GM18868 (cell line): ENCODE measurements around the gene TBC1D22A.

Source experiments
- ATAC-seq: cut with Tn5 transposase; IDR thresholded peaks from one replicate; pipeline ENCODE4 v1.9.1; 2021; ENCODE audit warnings: mild to moderate bottlenecking, moderate library complexity; ENCODE audit not compliant: unreplicated experiment

Gene TBC1D22A

GRCh38 chr22:46875089-46875488 is 112.6 kb downstream of the TBC1D22A start:
- no peak for ATAC-seq

GRCh38 chr22:46876357-46876934 is 114.0 kb downstream of the TBC1D22A start:
- ATAC-seq = no peak

GRCh38 chr22:46878191-46878948 is 115.9 kb downstream of the TBC1D22A start:
- ATAC-seq = no peak

- no peak for ATAC-seq
These were observed 116.6 kb downstream of the TBC1D22A start for GRCh38 chr22:46879083-46879482.

- no peak for ATAC-seq
These were observed 119.1 kb downstream of the TBC1D22A start for GRCh38 chr22:46881373-46882118.

GRCh38 chr22:46883092-46883910 is 120.9 kb downstream of the TBC1D22A start:
- ATAC-seq = no peak

- no peak for ATAC-seq
These were observed 121.9 kb downstream of the TBC1D22A start for GRCh38 chr22:46884365-46884764.

- no peak for ATAC-seq
These were observed 125.5 kb downstream of the TBC1D22A start for GRCh38 chr22:46887978-46888377.

GRCh38 chr22:46890819-46891218 is 128.4 kb downstream of the TBC1D22A start:
- ATAC-seq = no peak

GRCh38 chr22:46891382-46891951 is 129.0 kb downstream of the TBC1D22A start:
- ATAC-seq = no peak

GRCh38 chr22:46892866-46893265 is 130.4 kb downstream of the TBC1D22A start:
- ATAC-seq = no peak

GRCh38 chr22:46893281-46894020 is 131.0 kb downstream of the TBC1D22A start:
- no peak for ATAC-seq

- no peak for ATAC-seq
These were observed 131.7 kb downstream of the TBC1D22A start for GRCh38 chr22:46894081-46894671.

- no peak for ATAC-seq
These were observed 132.6 kb downstream of the TBC1D22A start for GRCh38 chr22:46894851-46895640.

- no peak for ATAC-seq
These were observed 133.3 kb downstream of the TBC1D22A start for GRCh38 chr22:46895753-46896152.

- ATAC-seq = no peak
These were observed 133.7 kb downstream of the TBC1D22A start for GRCh38 chr22:46896166-46896565.

- ATAC-seq = no peak
These were observed 134.3 kb downstream of the TBC1D22A start for GRCh38 chr22:46896568-46897245.

- no peak for ATAC-seq
These were observed 134.8 kb downstream of the TBC1D22A start for GRCh38 chr22:46897246-46897623.
